K562 (cell line): ENCODE measurements around the gene RIMS3. TPM values are rescaled to one million over a fixed set of nuclear protein-coding genes. Genes with fewer than 3 reads are reported as not detected.

Experiments
- BHLHE40 ChIP-seq: IDR thresholded peaks from 2 replicates; pipeline ENCODE4 v1.6.1; 2011; ENCODE audit warnings: low read length, improper control_type of control experiment
- BRD9 ChIP-seq: fragments of 450-650 bp; IDR thresholded peaks from 2 replicates; pipeline ENCODE4 v1.6.1; 2018; ENCODE audit warnings: low read depth; ENCODE audit not compliant: partially characterized antibody
- CREB1 ChIP-seq, 2 experiments: sonication (generic) in 1 of 2; formaldehyde crosslinking in 1 of 2; IDR thresholded peaks; 2 replicates each; pipeline versions ENCODE4 v1.6.1 to v1.8.0; 2012 to 2022; ENCODE audit warnings: inconsistent platforms in 1 of 2, mild to moderate bottlenecking in 1 of 2, missing genetic modification reagents in 1 of 2, moderate library complexity in 1 of 2
- CTCF ChIP-seq, 3 experiments: IDR thresholded peaks in 2 of 3; conservative IDR thresholded peaks in 1 of 3; 2 replicates each; pipeline ENCODE4 v1.5.1; 2011 to 2012; ENCODE audit warnings: low read length in 3 of 3, mild to moderate bottlenecking in 3 of 3, control low read depth in 2 of 3, improper control_type of control experiment in 1 of 3, inconsistent platforms in 1 of 3, low read depth in 1 of 3, mixed read lengths in 1 of 3, moderate library complexity in 1 of 3; ENCODE audit not compliant: insufficient read depth in 2 of 3
- CTCFL ChIP-seq: IDR thresholded peaks from 2 replicates; pipeline ENCODE4 v1.6.1; 2011; ENCODE audit warnings: borderline replicate concordance, low read depth, mild to moderate bottlenecking, moderate library complexity, low read length; ENCODE audit not compliant: insufficient read depth, poor library complexity, severe bottlenecking
- EGR1 ChIP-seq: fragments of 450-650 bp; conservative IDR thresholded peaks from 2 replicates; pipeline ENCODE4 v1.6.1; 2017; ENCODE audit warnings: mild to moderate bottlenecking
- GATA2 ChIP-seq: sonication (generic); formaldehyde crosslinking; IDR thresholded peaks from 2 replicates; pipeline ENCODE4 v1.4.0; 2020; ENCODE audit warnings: mild to moderate bottlenecking, missing genetic modification reagents
- HDAC3 ChIP-seq: fragments of 450-650 bp; IDR thresholded peaks from 2 replicates; pipeline ENCODE4 v1.6.1; 2018; ENCODE audit warnings: borderline replicate concordance, mild to moderate bottlenecking, moderate library complexity; ENCODE audit not compliant: partially characterized antibody
- MTA2 ChIP-seq: fragments of 450-650 bp; IDR thresholded peaks from 2 replicates; pipeline ENCODE4 v1.6.1; 2016; ENCODE audit warnings: low read depth
- PCBP1 ChIP-seq: fragments of 200-400 bp; formaldehyde crosslinking; IDR thresholded peaks from 2 replicates; pipeline ENCODE4 v1.6.1; 2018; ENCODE audit warnings: mild to moderate bottlenecking, low read depth, low read length; ENCODE audit not compliant: poor library complexity, severe bottlenecking
- RB1 ChIP-seq: fragments of 450-650 bp; IDR thresholded peaks from 2 replicates; pipeline ENCODE4 v1.6.1; 2017; ENCODE audit warnings: low read depth, mild to moderate bottlenecking
- RFX5 ChIP-seq: IDR thresholded peaks from 2 replicates; pipeline ENCODE4 v1.6.1; 2011; ENCODE audit warnings: low read depth, mild to moderate bottlenecking, improper control_type of control experiment, low read length
- SMARCA5 ChIP-seq: fragments of 450-650 bp; IDR thresholded peaks from 2 replicates; pipeline ENCODE4 v1.6.1; 2016
- STAT5B ChIP-seq: fragments of 250-450 bp; sonication (Bioruptor Pico); IDR thresholded peaks from 2 replicates; pipeline ENCODE4 v1.8.0; 2021; ENCODE audit warnings: mild to moderate bottlenecking, inconsistent platforms
- TEAD4 ChIP-seq, 2 experiments: sonication (generic) in 1 of 2; formaldehyde crosslinking in 1 of 2; IDR thresholded peaks; 2 replicates each; pipeline versions ENCODE4 v1.6.1 to v1.8.0; 2012 to 2022; ENCODE audit warnings: borderline replicate concordance in 1 of 2, inconsistent platforms in 1 of 2, low read length in 1 of 2, mild to moderate bottlenecking in 1 of 2, missing genetic modification reagents in 1 of 2
- ZBTB7A ChIP-seq: IDR thresholded peaks from 2 replicates; pipeline ENCODE4 v1.6.1; 2011; ENCODE audit warnings: low read depth, mild to moderate bottlenecking, low read length, moderate library complexity, borderline replicate concordance; ENCODE audit not compliant: control insufficient read depth
- ZNF384 ChIP-seq: IDR thresholded peaks from 2 replicates; pipeline ENCODE4 v1.6.1; 2012; ENCODE audit warnings: low read depth, low read length, improper control_type of control experiment
- ZNF408 ChIP-seq: fragments of 250-450 bp; sonication (Bioruptor Pico); IDR thresholded peaks from 2 replicates; pipeline ENCODE4 v1.4.0; 2020; ENCODE audit warnings: low read depth, mild to moderate bottlenecking, moderate library complexity
- ZNF609 ChIP-seq: sonication (generic); formaldehyde crosslinking; IDR thresholded peaks from 2 replicates; pipeline ENCODE4 v1.8.1; 2023; ENCODE audit warnings: missing genetic modification reagents, mild to moderate bottlenecking, borderline replicate concordance
- polyA plus RNA-seq, 8 experiments: library from polyadenylated mRNA; depleted of rRNA in 4 of 8; stranded (reverse) in 5 of 8; unstranded in 3 of 8; fragments of >200 nt; fragmentation: Nextera tagmentation in 2 of 8; fragmentation: Illumina TruSeq in 1 of 8; extraction: Ambion mirVana in 2 of 8; extraction: Trizol in 1 of 8; gene quantifications; 2 replicates each; pipeline versions ENCODE4 v1.2.1 to v1.2.3, GENCODE V29; 2011 to 2014; ENCODE audit warnings: inconsistent platforms in 1 of 8, missing spikeins in 1 of 8
- total RNA-seq, 7 experiments: library from RNA; depleted of rRNA in 6 of 7; stranded (reverse); fragments of >200 nt in 6 of 7; fragmentation: Illumina TruSeq in 2 of 7; extraction: Trizol in 2 of 7; gene quantifications; 2 replicates each; pipeline versions ENCODE4 v1.2.1 to v1.2.3, GENCODE V29; 2011 to 2021; ENCODE audit warnings: low replicate concordance in 1 of 7

Gene RIMS3
- total and polyA plus RNA-seq, 9 of the 15 experiments (the other 6 are each of a cell fraction or from before 2014, with no cell fraction given), result 0.06 to 1.2 (median 0.59) TPM

- TF ChIP-seq GATA2 (CRISPR knock-in tag) (no peak), PCBP1 (no peak), ZNF609 (CRISPR knock-in tag) (no peak), SMARCA5 (no peak), RFX5 (no peak), EGR1 (no peak), HDAC3 (no peak), CREB1 (IDR thresholded peaks at IDR 0.05) (no peak), CREB1 (CRISPR knock-in tag; IDR thresholded peaks at IDR 0.05) (no peak), CTCF (IDR thresholded peaks at IDR 0.05 in 2 of 3, conservative IDR thresholded peaks at IDR 0.05 in 1 of 3; ENCODE audit: insufficient read depth in 2 of 3, low read depth in 1 of 3, low read length in 3 of 3) (peak; percentile 64 to 86 (median 72)), ZNF384 (no peak), BHLHE40 (0 out of 2 replicates have a peak, but pooled peaks have one; percentile 7), ZBTB7A (peak; percentile 83; the same call in 1 of the 2 replicates), STAT5B (CRISPR knock-in tag) (no peak), BRD9 (no peak), CTCFL (peak; percentile 79), MTA2 (no peak), ZNF408 (no peak), TEAD4 (IDR thresholded peaks at IDR 0.05; ENCODE audit: low read length) (no peak), TEAD4 (CRISPR knock-in tag; IDR thresholded peaks at IDR 0.05; ENCODE audit: borderline replicate concordance) (no peak), RB1 (0 out of 2 replicates have a peak, but pooled peaks have one; percentile 39)
Observed at GRCh38 chr1:40650075-40650474, 15.4 kb downstream of the RIMS3 start (continued).
